Vagina (tissue), 2 donors: ENCODE measurements around the gene PRKAR1B. TPM values are rescaled to one million over a fixed set of nuclear protein-coding genes. Genes with fewer than 3 reads are reported as not detected.

Experiments
- DNase-seq, 2 donors: peaks; one replicate each; pipeline ENCODE4 v3.0.0-alpha.2; 2017; ENCODE audit errors: extremely low spot score in 2 of 2
- H3K27ac ChIP-seq: fragments of 200-600 bp; sonication (generic); one replicate; pipeline ENCODE4 v1.5.1; 2019
- H3K27me3 ChIP-seq: fragments of 200-600 bp; sonication (generic); one replicate; pipeline ENCODE4 v1.5.1; 2019
- H3K36me3 ChIP-seq, 2 donors: fragments of 200-600 bp; sonication (generic); one replicate each; pipeline ENCODE4 v1.5.1; 2017 to 2019
- H3K4me1 ChIP-seq: fragments of 200-600 bp; sonication (generic); one replicate; pipeline ENCODE4 v1.5.1; 2019
- H3K4me3 ChIP-seq, 2 donors: fragments of 200-600 bp; sonication (generic); 1 replicate in 1 of 2; 2 replicates in 1 of 2; pipeline ENCODE4 v1.5.1; 2016 to 2019
- H3K9me3 ChIP-seq: fragments of 200-600 bp; sonication (generic); one replicate; pipeline ENCODE4 v1.5.1; 2019
- CTCF ChIP-seq, 3 experiments: fragments of 450-650 bp in 2 of 3; fragments of 200-600 bp in 1 of 3; sonication (generic) in 1 of 3; IDR thresholded peaks; one replicate each; pipeline ENCODE4 v1.5.1; 2017 to 2019; ENCODE audit warnings: antibody characterized with exemption in 3 of 3, mild to moderate bottlenecking in 2 of 3, moderate library complexity in 2 of 3
- POLR2A ChIP-seq, 2 donors: fragments of 450-650 bp; IDR thresholded peaks; one replicate each; pipeline ENCODE4 v1.6.1; 2017; ENCODE audit warnings: antibody characterized with exemption in 2 of 2, mild to moderate bottlenecking in 2 of 2, moderate library complexity in 2 of 2
- POLR2AphosphoS5 ChIP-seq, 2 donors: sonication (generic); formaldehyde crosslinking; IDR thresholded peaks; one replicate each; pipeline ENCODE4 v1.9.0; 2017; ENCODE audit warnings: antibody characterized with exemption in 2 of 2, mild to moderate bottlenecking in 2 of 2, low read depth in 1 of 2; ENCODE audit not compliant: insufficient read depth in 1 of 2
- intact Hi-C: fragments of 100-400 bp; cut with DNase I; formaldehyde crosslinking; loops from one replicate; pipeline ENCODE4 v1.15.1; 2023
- total RNA-seq: library from RNA; depleted of rRNA; stranded (reverse); fragments of >200 nt; gene quantifications from one replicate; pipeline ENCODE4 v1.2.3, GENCODE V29; 2016

The PRKAR1B gene
- total RNA-seq, 1 donor from 2014 or later, result 31.4 TPM

GRCh38 chr7:604001-604883 lies 122.8 kb downstream of the PRKAR1B start:
- H3K27me3 ChIP-seq, result no peaks in the 10 kb centered on the region
- H3K4me1 ChIP-seq, result peaks cover 24% of the 10 kb centered on the region
- intact Hi-C loops, result no loop called here
- H3K4me3 ChIP-seq, result peak overlapping the region in 1 of 2 donors; percentile 29
- no peaks in the 10 kb centered on the region for H3K9me3 ChIP-seq
- peak overlapping the region; percentile 84 for H3K27ac ChIP-seq
- peak; percentile 79 to 89 for TF ChIP-seq POLR2AphosphoS5 (IDR thresholded peaks at IDR 0.05; ENCODE audit: insufficient read depth in 1 of 2, low read depth in 1 of 2)
- TF ChIP-seq POLR2A (IDR thresholded peaks at IDR 0.05), result peak in 1 of 2 donors; percentile 21
- no peak for TF ChIP-seq CTCF (IDR thresholded peaks at IDR 0.05)
- DNase-seq, result no peak
- H3K36me3 ChIP-seq, result peaks cover 0 to 5% of the 10 kb centered on the region in 2 donors

DNA sequence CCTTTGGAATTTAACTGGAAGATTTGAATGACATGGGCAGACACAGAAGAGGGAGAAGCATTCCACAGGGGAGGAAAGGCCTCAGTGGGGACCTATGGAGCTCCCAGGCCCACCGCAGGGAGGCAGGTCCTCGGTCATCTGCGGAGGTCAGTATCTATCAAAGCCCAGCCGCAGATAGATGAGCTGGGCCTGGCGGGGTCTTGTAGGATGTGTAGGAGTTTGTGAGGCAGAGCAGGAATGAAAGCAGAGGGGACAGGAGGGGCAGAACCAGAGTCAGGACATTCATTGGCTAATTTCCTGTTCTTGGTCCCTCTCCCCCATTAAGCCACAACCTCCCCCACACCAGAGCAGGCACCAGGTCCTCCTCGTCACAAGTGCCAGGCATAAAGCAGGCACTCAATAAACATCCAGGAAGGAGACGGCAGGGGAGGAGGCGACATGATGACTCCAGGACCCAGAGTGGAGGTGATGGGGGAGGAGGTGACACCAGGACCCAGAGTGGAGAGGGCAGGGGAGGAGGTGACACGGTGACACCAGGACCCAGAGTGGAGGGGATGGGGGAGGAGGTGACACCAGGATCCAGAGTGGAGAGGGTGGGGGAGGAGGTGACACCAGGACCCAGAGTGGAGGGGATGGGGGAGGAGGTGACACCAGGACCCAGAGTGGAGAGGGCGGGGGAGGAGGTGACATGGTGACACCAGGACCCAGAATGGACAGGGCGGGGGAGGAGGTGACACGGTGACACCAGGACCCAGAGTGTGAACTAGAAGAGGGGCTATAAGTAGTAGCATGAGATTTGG lies 123.7 kb downstream of the PRKAR1B start:
- no peak overlapping the region for H3K4me3 ChIP-seq
- no peaks in the 10 kb centered on the region for H3K9me3 ChIP-seq
- intact Hi-C loops, result no loop called here
- H3K36me3 ChIP-seq, result peaks cover 0 to 5% of the 10 kb centered on the region in 2 donors
- TF ChIP-seq POLR2A (IDR thresholded peaks at IDR 0.05) (no peak), POLR2AphosphoS5 (IDR thresholded peaks at IDR 0.05; ENCODE audit: insufficient read depth in 1 of 2, low read depth in 1 of 2) (no peak), CTCF (IDR thresholded peaks at IDR 0.05) (no peak)
- H3K27me3 ChIP-seq, result no peaks in the 10 kb centered on the region
- H3K27ac ChIP-seq, result peak overlapping the region; percentile 84
- no peak for DNase-seq
- peaks cover 24% of the 10 kb centered on the region for H3K4me1 ChIP-seq

GRCh38 chr7:602341-603141 lies 124.5 kb downstream of the PRKAR1B start:
- H3K27me3 ChIP-seq, result no peaks in the 10 kb centered on the region
- no peak for DNase-seq
- peaks cover 0 to 5% of the 10 kb centered on the region in 2 donors for H3K36me3 ChIP-seq
- H3K27ac ChIP-seq, result peak overlapping the region; percentile 67
- H3K4me3 ChIP-seq, result peak overlapping the region in 1 of 2 donors; percentile 21
- no peak for TF ChIP-seq CTCF (IDR thresholded peaks at IDR 0.05)
- TF ChIP-seq POLR2A (IDR thresholded peaks at IDR 0.05), result no peak
- peak in 1 of 2 donors; percentile 19 for TF ChIP-seq POLR2AphosphoS5 (IDR thresholded peaks at IDR 0.05; ENCODE audit: insufficient read depth in 1 of 2, low read depth in 1 of 2)
- no peaks in the 10 kb centered on the region for H3K9me3 ChIP-seq
- peaks cover 24% of the 10 kb centered on the region for H3K4me1 ChIP-seq
- intact Hi-C loops, result no loop called here

- Histone ChIP-seq H3K4me3 (peak overlapping the region in 1 of 2 donors; percentile 21), H3K4me1 (peaks cover 24% of the 10 kb centered on the region), H3K36me3 (peaks cover 0 to 5% of the 10 kb centered on the region in 2 donors), H3K9me3 (no peaks in the 10 kb centered on the region), H3K27me3 (no peaks in the 10 kb centered on the region), H3K27ac (peak overlapping the region; percentile 67)
- intact Hi-C loops, result no loop called here
- DNase-seq, result no peak
- no peak for TF ChIP-seq CTCF (IDR thresholded peaks at IDR 0.05)
- TF ChIP-seq POLR2AphosphoS5 (IDR thresholded peaks at IDR 0.05; ENCODE audit: insufficient read depth in 1 of 2, low read depth in 1 of 2), result peak in 1 of 2 donors; percentile 31
- no peak for TF ChIP-seq POLR2A (IDR thresholded peaks at IDR 0.05)
Observed at GRCh38 chr7:601595-602340, 125.3 kb downstream of the PRKAR1B start.
